Spinal cord (tissue), 10 donors: ENCODE measurements around the gene SRGAP3. TPM values are rescaled to one million over a fixed set of nuclear protein-coding genes. Genes with fewer than 3 reads are reported as not detected.

Experiments
- DNase-seq, 6 donors: peaks; one replicate each; pipeline versions ENCODE4 v3.0.0 to v3.0.0-alpha.2; 2013 to 2015; ENCODE audit warnings: low spot score in 6 of 6, low read depth in 4 of 6
- H3K27ac ChIP-seq: one replicate; pipeline ENCODE4 v1.5.1; 2013; ENCODE audit warnings: low read depth, low read length, control low read depth
- H3K27me3 ChIP-seq: one replicate; pipeline ENCODE4 v1.6.1; 2013; ENCODE audit warnings: low read length; ENCODE audit not compliant: control insufficient read depth, insufficient read depth
- H3K36me3 ChIP-seq: one replicate; pipeline ENCODE4 v1.6.1; 2013; ENCODE audit warnings: low read length; ENCODE audit not compliant: control insufficient read depth, insufficient read depth
- H3K4me1 ChIP-seq: one replicate; pipeline ENCODE4 v1.6.1; 2013; ENCODE audit warnings: low read length; ENCODE audit not compliant: control insufficient read depth, insufficient read depth
- H3K4me3 ChIP-seq: one replicate; pipeline ENCODE4 v1.5.1; 2013; ENCODE audit warnings: low read depth, low read length, control low read depth
- H3K9me3 ChIP-seq: one replicate; pipeline ENCODE4 v1.6.1; 2013; ENCODE audit warnings: low read length; ENCODE audit not compliant: control insufficient read depth, insufficient read depth
- WGBS: methylation state at CpG from one replicate; pipeline ENCODE4 v1.1.5; 2013; ENCODE audit warnings: missing lambda C conversion rate; ENCODE audit not compliant: insufficient coverage; 5-methylcytosine and 5-hydroxymethylcytosine counted together
- polyA plus RNA-seq, 2 donors: library from polyadenylated mRNA; unstranded; fragments of 120-200 nt; gene quantifications; one replicate each; pipeline ENCODE4 v1.2.1, GENCODE V29; 2013; ENCODE audit not compliant: insufficient read length in 2 of 2
- total RNA-seq, 2 donors: library from RNA; depleted of rRNA in 1 of 2; stranded (reverse); fragments of 120-200 nt in 1 of 2; fragments of >200 nt in 1 of 2; gene quantifications; one replicate each; pipeline versions ENCODE4 v1.2.3 to v1.2.4, GENCODE V29; 2013 to 2014
- donor health status: healthy.

Gene SRGAP3
- total and polyA plus RNA-seq, 4 donors = 46.1 to 71.9 (median 65.6) TPM

GRCh38 chr3:9110802-9111201 lies 138.6 kb downstream of the SRGAP3 start:
- peaks cover 34% of the 10 kb centered on the region for H3K4me1 ChIP-seq
- peaks cover 32% of the 10 kb centered on the region for H3K36me3 ChIP-seq
- no peaks in the 10 kb centered on the region for H3K9me3 ChIP-seq
- H3K4me3 ChIP-seq = no peak overlapping the region
- no peak overlapping the region for H3K27ac ChIP-seq
- DNase-seq = no peak
- 96% methylated on average over 5 of the region's 5 CpGs for WGBS
- no peaks in the 10 kb centered on the region for H3K27me3 ChIP-seq

DNA sequence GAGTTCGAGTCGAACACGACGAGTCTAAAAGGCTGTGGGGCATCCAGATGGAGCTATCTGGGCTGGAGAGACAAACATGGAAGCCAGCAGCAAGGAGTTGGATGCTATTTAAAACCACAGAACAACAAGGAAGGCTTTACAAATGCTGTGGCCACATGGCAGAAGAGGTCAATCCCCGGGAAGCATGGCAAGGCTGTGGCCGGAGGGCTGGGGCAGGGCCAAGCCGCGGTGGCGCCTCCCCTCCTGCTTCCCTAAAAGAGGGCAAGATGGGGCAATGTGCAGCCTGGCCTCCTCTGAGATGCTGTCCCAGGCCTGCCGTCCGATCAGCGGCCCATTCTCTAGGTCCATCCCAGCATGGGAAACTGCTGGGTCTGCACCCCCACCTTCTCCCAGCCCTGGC lies 139.1 kb downstream of the SRGAP3 start:
- H3K4me3 ChIP-seq = no peak overlapping the region
- H3K27ac ChIP-seq = no peak overlapping the region
- peaks cover 32% of the 10 kb centered on the region for H3K36me3 ChIP-seq
- H3K9me3 ChIP-seq = no peaks in the 10 kb centered on the region
- peaks cover 34% of the 10 kb centered on the region for H3K4me1 ChIP-seq
- 94% methylated on average over 12 of the region's 12 CpGs for WGBS
- DNase-seq = no peak
- H3K27me3 ChIP-seq = no peaks in the 10 kb centered on the region

GRCh38 chr3:9109568-9109914 lies 139.9 kb downstream of the SRGAP3 start:
- no peak for DNase-seq
- Histone ChIP-seq H3K36me3 (peaks cover 34% of the 10 kb centered on the region), H3K4me1 (peaks cover 34% of the 10 kb centered on the region), H3K27ac (no peak overlapping the region), H3K27me3 (no peaks in the 10 kb centered on the region), H3K9me3 (no peaks in the 10 kb centered on the region), H3K4me3 (no peak overlapping the region)
- WGBS = 90% methylated on average over 3 of the region's 3 CpGs

GRCh38 chr3:9108876-9109567 lies 140.4 kb downstream of the SRGAP3 start:
- H3K4me1 ChIP-seq = peaks cover 34% of the 10 kb centered on the region
- no peak overlapping the region for H3K27ac ChIP-seq
- no peaks in the 10 kb centered on the region for H3K27me3 ChIP-seq
- DNase-seq = peak in 1 of 6 donors; percentile 80
- 73% methylated on average over 8 of the region's 8 CpGs for WGBS
- H3K36me3 ChIP-seq = peaks cover 37% of the 10 kb centered on the region
- H3K9me3 ChIP-seq = no peaks in the 10 kb centered on the region
- H3K4me3 ChIP-seq = no peak overlapping the region

- Histone ChIP-seq H3K36me3 (peaks cover 37% of the 10 kb centered on the region), H3K4me3 (no peak overlapping the region), H3K27me3 (no peaks in the 10 kb centered on the region), H3K27ac (no peak overlapping the region), H3K9me3 (no peaks in the 10 kb centered on the region), H3K4me1 (peaks cover 35% of the 10 kb centered on the region)
- WGBS = 100% methylated on average over 1 of the region's 1 CpG
- no peak for DNase-seq
Observed at GRCh38 chr3:9107738-9108137, 141.7 kb downstream of the SRGAP3 start.

DNA sequence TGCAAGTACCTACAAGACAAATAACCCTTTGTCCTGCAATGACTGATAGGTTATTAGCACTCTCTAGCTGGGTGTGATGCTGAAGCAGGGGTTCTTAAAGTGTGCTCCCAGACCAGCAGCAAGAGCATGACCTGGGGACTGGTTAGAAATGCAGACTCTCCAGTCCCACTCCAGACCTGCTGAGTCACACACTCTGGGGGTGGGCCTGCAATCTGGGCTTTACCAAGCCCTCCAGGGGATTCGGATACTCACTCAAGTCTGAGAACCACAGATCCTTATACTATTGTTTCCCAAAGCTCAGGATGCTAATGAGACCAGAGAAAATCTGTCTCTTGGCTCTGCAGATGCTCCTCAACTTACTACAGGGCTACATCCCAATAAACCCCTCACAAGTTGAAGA lies 144.0 kb downstream of the SRGAP3 start:
- H3K36me3 ChIP-seq = peaks cover 27% of the 10 kb centered on the region
- 56% methylated on average over 1 of the region's 1 CpG for WGBS
- no peak for DNase-seq

GRCh38 chr3:9104121-9104520 lies 145.3 kb downstream of the SRGAP3 start:
- Histone ChIP-seq H3K4me1 (peaks cover 26% of the 10 kb centered on the region), H3K9me3 (no peaks in the 10 kb centered on the region), H3K27ac (no peak overlapping the region), H3K27me3 (no peaks in the 10 kb centered on the region), H3K36me3 (peaks cover 18% of the 10 kb centered on the region), H3K4me3 (no peak overlapping the region)
- no CpG with 5 or more reads among the region's 4 CpGs for WGBS
- DNase-seq = no peak

More for the DNA sequence above, 144.0 kb downstream of the SRGAP3 start:
- Histone ChIP-seq H3K9me3 (no peaks in the 10 kb centered on the region), H3K4me1 (peaks cover 29% of the 10 kb centered on the region), H3K4me3 (no peak overlapping the region), H3K27ac (no peak overlapping the region), H3K27me3 (no peaks in the 10 kb centered on the region)

- Histone ChIP-seq H3K4me1 (peaks cover 40% of the 10 kb centered on the region), H3K27me3 (no peaks in the 10 kb centered on the region), H3K4me3 (no peak overlapping the region), H3K9me3 (no peaks in the 10 kb centered on the region), H3K27ac (no peak overlapping the region), H3K36me3 (peaks cover 11% of the 10 kb centered on the region)
- WGBS = 23% methylated on average over 6 of the region's 12 CpGs
- peak in 2 of 6 donors; percentile 67 to 88 for DNase-seq
Observed at GRCh38 chr3:9102240-9102981, 147.0 kb downstream of the SRGAP3 start.

DNA sequence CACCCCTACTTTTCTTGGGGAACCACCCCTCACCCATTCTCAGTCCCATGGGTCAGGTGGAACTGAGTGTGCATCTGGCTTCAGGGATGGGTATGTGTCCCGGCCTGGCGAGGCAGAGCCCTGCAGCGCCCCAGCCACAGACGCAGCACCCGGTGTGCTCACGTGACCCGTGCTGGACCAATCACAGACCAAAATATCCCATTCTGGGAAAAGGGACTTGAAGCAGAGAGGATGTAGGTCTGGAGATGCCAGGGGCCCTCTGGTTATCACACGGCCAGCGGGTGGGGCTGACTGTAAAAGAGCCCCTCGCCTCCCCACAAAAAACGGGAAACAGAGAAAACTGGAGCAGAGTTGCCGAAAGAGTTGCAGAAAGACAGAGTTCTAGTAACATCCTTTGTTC lies 148.2 kb downstream of the SRGAP3 start:
- Histone ChIP-seq H3K4me1 (peaks cover 41% of the 10 kb centered on the region), H3K4me3 (no peak overlapping the region), H3K27ac (no peak overlapping the region), H3K36me3 (peaks cover 11% of the 10 kb centered on the region), H3K9me3 (no peaks in the 10 kb centered on the region), H3K27me3 (no peaks in the 10 kb centered on the region)
- peak in 1 of 6 donors; percentile 86 for DNase-seq
- WGBS = 69% methylated on average over 3 of the region's 12 CpGs

- Histone ChIP-seq H3K27me3 (no peaks in the 10 kb centered on the region), H3K27ac (no peak overlapping the region), H3K4me3 (no peak overlapping the region), H3K4me1 (peaks cover 41% of the 10 kb centered on the region), H3K36me3 (peaks cover 11% of the 10 kb centered on the region), H3K9me3 (no peaks in the 10 kb centered on the region)
- WGBS = 90% methylated on average over 2 of the region's 5 CpGs
- no peak for DNase-seq
Observed at GRCh38 chr3:9100513-9100894, 148.9 kb downstream of the SRGAP3 start.
